SK-N-MC (cell line): ENCODE results near the gene DNAJB6.

Experiments used
- EZH2 ChIP-seq: fragments of 200-600 bp; sonication (generic); IDR thresholded peaks from one replicate; pipeline ENCODE4 v1.6.1; 2017; ENCODE audit warnings: antibody characterized with exemption
- FOXP2 ChIP-seq: optimal IDR thresholded peaks from 2 replicates; pipeline ENCODE3; 2011; ENCODE audit warnings: mild to moderate bottlenecking, moderate library complexity; ENCODE audit not compliant: insufficient read depth; ENCODE audit errors: extremely low read length, control extremely low read depth
- POLR2AphosphoS5 ChIP-seq: IDR thresholded peaks from 2 replicates; pipeline ENCODE4 v1.6.1; 2012; ENCODE audit warnings: mild to moderate bottlenecking, low read depth, low read length, borderline replicate concordance

GRCh38 chr7:157425137-157425731, 88.4 kb downstream of the DNAJB6 start:
- TF ChIP-seq EZH2 (no peak), POLR2AphosphoS5 (no peak), FOXP2 (no peak)
